T1000 (cell line): ENCODE results near the gene DOCK1.

Experiments used
- DNase-seq: peaks from one replicate; lab custom pipeline; 2025; ENCODE audit warnings: mixed read lengths; lab: John Stamatoyannopoulos, UW

The DOCK1 gene

DNA sequence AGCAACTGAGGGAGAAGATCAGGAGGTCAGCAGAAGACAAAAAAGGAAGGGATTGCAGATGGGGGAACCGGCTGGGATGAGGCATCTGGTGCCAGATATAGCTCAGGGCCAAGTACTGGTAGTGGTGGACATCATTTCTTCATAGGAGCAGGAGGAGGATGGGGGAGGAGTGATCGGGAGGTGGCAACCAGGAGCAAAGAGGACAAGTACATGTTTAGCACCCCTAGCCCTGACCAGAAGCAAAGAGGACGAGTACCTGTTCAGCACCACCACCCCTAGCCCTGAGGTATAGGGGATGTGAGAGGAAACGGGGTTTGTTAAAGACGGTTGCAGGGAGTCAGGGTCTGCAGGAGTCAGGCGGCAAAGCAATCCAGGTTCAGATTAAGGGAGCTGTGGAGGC lies 559.3 kb downstream of the DOCK1 start:
- no peak for DNase-seq

DNA sequence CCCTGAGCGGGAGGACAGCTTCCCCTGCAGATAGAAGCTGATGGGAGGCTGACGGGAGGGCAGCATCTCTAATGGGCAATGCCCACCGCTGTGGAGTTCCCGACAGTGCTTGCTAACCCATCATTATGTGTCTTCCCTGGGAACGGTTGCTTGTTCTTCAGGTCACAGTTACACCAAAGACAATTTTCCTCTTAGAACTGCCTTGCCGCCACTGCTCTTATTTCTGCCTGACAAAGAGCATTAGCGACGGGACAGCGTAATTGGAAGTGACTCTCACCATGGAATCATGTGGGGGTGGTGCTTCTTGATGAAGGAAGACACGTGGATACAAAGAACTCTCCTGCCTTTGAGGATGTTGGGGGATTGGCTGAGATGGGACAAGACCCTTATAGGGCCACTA lies 562.6 kb downstream of the DOCK1 start:
- DNase-seq = no peak

- no peak for DNase-seq
Observed at GRCh38 chr10:127468632-127469031, 563.4 kb downstream of the DOCK1 start.

DNA sequence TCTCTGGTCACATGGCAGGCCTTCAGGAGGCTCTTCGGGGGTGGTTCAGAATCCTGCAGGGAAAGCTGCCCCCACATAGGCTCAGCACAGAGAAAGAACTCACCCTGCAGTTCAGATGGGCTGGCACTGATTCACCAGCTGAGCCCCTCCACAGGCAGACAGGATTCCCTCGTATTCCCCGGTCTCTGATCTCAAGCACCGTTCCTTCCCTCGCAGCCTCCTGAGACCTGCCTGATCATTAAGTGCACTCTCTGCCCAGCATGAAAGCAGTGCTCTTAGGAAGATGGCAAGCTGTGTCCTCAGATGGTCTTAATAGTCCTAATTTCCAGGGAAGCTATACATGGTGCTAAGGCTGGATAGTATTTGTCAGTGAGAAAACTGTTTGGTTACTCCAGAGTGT lies 565.7 kb downstream of the DOCK1 start:
- DNase-seq = no peak

DNA sequence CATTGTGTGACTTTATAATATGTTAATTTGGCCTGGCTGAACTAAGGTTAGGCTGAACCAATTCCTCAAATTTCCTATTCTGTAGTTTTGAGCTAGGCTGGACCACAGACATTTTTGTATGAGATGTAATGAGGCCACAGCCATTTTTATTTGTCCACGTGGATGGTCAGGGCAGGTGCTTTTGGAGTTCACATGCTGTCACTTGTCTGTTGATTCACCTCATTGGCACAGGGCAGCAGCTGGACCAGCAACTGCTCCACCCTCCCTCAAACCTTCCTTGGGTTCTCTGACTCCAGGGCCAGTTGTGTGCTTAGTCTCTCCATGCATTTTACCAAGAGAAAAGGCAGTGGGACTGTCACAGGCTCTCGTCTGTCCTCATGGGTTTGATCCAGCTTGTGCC lies 567.7 kb downstream of the DOCK1 start:
- no peak for DNase-seq

DNA sequence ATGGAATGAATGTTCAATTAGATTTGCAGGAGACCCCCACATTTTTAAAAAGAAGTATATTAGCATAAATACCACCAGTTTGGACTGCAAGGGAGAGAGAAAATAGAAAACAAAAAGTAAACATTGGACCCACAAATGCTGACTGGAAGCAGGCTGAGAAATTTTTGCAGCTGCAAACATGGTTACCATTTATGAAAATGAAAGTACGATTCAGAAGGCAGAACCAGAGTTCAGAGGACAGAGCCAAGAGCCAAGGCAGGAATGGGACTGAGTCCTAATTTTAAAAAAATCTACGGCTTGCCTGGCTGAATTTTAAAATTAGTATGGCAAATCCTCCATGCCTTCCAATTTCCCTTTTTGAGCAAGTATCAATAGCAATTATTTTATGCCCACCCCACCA lies 569.3 kb downstream of the DOCK1 start:
- no peak for DNase-seq

DNA sequence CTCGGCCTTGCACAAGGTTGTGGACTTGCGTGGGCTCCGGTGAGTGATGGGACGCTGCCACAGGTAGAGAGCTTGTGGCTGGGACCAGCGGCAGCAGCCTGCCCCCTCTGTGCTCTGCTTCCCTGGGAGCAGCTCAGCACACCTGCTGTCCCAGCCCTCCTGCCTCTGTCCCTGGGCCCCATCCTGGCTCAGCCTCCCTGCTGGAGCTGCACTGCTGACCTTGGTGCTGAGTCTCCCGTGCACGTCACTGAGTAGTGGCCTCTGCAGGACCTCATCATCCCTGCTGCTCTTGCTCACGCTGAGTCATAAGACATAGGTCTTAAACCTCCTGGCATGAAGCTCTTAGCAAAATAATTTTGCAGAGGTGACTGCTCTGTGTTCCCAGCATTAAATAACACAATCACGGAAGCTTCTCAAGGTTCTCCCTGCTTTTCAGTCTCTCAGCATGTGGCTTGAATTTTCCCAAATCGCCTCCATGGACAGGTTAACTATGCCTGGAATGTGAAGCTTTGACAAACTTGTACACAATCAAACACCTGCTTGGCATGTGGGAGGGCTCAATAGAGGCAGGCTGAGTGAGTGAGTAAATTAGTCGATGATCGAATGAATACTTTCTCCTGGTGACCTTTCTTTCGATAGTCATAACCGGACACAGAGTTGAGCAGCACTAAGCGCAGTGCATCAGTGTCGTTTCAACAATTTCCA lies 580.1 kb downstream of the DOCK1 start:
- no peak for DNase-seq

DNA sequence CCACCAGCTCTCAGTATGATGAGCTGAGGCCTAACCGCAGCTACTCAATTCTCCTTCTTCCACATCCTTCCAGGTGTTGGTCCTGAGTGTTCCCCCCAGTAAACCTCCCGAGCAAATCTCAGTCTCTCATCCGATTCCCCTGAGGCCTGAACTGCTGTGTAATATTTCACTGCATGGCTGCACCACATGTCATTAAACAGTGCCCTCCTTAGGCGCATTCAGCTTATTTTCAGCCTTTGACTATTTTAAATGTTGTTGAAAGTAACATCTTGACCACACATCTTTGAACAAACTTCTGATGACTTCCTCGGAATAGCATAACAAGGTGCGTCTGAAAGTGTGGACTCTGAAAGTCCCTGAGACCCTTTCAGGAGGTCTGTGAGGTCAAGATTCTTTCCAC lies 581.1 kb downstream of the DOCK1 start:
- DNase-seq = no peak

DNA sequence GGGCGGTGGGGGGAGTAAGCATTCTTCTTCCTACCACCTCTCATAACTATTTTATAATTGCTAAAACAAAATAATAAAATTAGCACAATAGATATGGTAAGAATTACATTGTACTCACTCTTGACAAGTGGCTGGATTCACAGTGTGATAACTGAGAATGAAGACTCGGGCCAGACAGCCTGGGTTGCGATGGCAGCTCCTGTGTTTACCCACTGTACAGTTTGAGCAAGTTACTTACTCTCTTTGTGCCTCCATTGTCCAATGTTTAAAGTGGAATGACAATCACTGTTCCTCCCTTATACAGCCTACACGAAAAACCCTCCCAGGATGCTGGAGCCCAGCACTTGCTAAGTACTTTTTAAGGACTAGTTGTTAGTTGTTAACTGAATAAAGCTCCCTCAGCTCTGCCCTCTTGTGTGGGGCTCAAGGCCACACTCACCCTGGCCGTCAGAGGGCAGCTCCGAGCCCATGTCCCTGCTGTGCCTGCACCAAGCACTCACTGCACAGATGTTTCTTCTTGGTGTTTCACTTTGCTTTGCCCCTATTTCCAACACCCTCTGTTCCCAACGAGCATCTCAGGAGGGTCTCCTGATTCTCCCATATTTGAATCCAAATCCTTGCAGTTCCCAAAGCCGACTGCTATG lies 587.5 kb downstream of the DOCK1 start:
- no peak for DNase-seq

GRCh38 chr10:127496035-127496434 lies 590.8 kb downstream of the DOCK1 start:
- DNase-seq = no peak

DNA sequence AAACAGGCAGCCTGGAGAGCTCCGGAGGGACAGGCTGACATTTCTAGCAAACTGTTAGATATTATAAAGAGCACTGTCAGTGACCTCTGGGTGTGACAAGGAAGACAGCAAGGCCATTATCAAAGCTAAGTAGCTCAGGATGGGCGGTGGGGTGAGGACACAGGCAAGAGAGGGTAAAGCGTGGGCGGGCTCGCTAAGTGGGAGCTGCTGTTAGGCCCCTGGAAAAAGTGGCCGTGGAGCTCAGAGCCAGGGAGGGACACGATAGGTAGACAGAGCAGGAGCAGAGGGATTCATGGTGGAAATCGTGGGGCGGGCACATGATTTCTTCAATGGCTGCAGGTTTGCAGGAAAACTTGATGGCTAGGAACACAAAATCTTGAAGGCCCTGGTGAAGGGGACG lies 592.5 kb downstream of the DOCK1 start:
- no peak for DNase-seq

- DNase-seq = no peak
Observed at GRCh38 chr10:127498087-127498486, 592.9 kb downstream of the DOCK1 start.

DNA sequence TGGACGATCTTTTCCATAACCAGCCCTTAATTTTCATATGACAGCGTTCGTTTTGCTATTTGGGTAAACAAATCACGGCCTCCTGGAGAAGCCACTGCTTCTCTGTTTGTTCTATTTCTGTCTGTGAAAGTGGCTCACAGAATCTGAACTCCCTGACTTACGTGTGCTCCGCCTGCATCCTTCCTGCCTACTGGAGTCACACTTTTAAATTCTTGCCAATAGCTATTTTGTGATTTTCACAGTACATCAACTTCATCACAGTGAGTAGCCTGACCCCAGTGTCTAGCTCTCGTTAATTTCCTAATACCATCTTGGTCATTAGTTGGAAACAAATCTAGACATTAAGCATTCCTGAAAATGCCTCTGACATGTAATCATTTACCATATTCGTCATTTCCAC lies 594.9 kb downstream of the DOCK1 start:
- DNase-seq = no peak
